Activated T-cell treated with anti-CD3 and anti-CD28 coated beads, Interleukin-2, amount 50 U/mL, for 1 hour (primary cell): ENCODE measurements around the gene KIT.
A peak's percentile ranks its signal among the peaks of the same experiment; 100 is the strongest.
"Not testable (repeated sequence)": the region's sequence is repeated elsewhere in the genome, so short reads cannot be mapped to it uniquely, and the experiment has no call there.

ENCODE experiments used
- DNase-seq: peaks from one replicate; pipeline ENCODE4 v3.0.0-alpha.2; 2020

The KIT gene

GRCh38 chr4:54657551-54658251 lies at the start of gene KIT:
KIT (plus strand) TSS chr4:54657957; CDS start chr4:54658015, 58 bp downstream.
- peak; percentile 34 for DNase-seq

GRCh38 chr4:54609310-54609709 lies 48.4 kb upstream of the KIT start:
- DNase-seq: no peak

- DNase-seq: no peak
Observed at GRCh38 chr4:54614149-54614548, 43.6 kb upstream of the KIT start.

- DNase-seq: no peak
Observed at GRCh38 chr4:54620773-54621172, 37.0 kb upstream of the KIT start.

GRCh38 chr4:54625391-54625790 lies 32.4 kb upstream of the KIT start:
- DNase-seq: no peak

- DNase-seq: no peak
Observed at GRCh38 chr4:54626113-54626512, 31.6 kb upstream of the KIT start.

GRCh38 chr4:54632537-54632936 lies 25.2 kb upstream of the KIT start:
- DNase-seq: no peak

GRCh38 chr4:54633102-54633740 lies 24.5 kb upstream of the KIT start:
- DNase-seq: not testable (repeated sequence)

- DNase-seq: no peak
Observed at GRCh38 chr4:54635318-54635717, 22.4 kb upstream of the KIT start.

- DNase-seq: no peak
Observed at GRCh38 chr4:54637325-54637724, 20.4 kb upstream of the KIT start.

- DNase-seq: not testable (repeated sequence)
Observed at GRCh38 chr4:54641101-54641500, 16.7 kb upstream of the KIT start.

GRCh38 chr4:54643172-54643571 lies 14.6 kb upstream of the KIT start:
- DNase-seq: no peak

- no peak for DNase-seq
Observed at GRCh38 chr4:54643958-54644751, 13.6 kb upstream of the KIT start.

GRCh38 chr4:54645830-54646229 lies 11.9 kb upstream of the KIT start:
- DNase-seq: no peak

GRCh38 chr4:54647070-54647469 lies 10.7 kb upstream of the KIT start:
- DNase-seq: no peak

- no peak for DNase-seq
Observed at GRCh38 chr4:54651050-54651449, 6.7 kb upstream of the KIT start.

GRCh38 chr4:54654753-54655152 lies 3.0 kb upstream of the KIT start:
- DNase-seq: no peak

- DNase-seq: no peak
Observed at GRCh38 chr4:54657185-54657550, 589 bp upstream of the KIT start.

- peak; percentile 24 for DNase-seq
Observed at GRCh38 chr4:54658252-54659093, 716 bp downstream of the KIT start.

GRCh38 chr4:54659313-54659712 lies 1.6 kb downstream of the KIT start:
- no peak for DNase-seq

- DNase-seq: no peak
Observed at GRCh38 chr4:54659749-54660535, 2.2 kb downstream of the KIT start.

GRCh38 chr4:54660591-54660990 lies 2.8 kb downstream of the KIT start:
- DNase-seq: no peak
